Measurements from ENCODE around the gene SIM2.
"Not testable (repeated sequence)": the region's sequence is repeated elsewhere in the genome, so short reads cannot be mapped to it uniquely, and the experiment has no call there.

Gene SIM2, protein sequence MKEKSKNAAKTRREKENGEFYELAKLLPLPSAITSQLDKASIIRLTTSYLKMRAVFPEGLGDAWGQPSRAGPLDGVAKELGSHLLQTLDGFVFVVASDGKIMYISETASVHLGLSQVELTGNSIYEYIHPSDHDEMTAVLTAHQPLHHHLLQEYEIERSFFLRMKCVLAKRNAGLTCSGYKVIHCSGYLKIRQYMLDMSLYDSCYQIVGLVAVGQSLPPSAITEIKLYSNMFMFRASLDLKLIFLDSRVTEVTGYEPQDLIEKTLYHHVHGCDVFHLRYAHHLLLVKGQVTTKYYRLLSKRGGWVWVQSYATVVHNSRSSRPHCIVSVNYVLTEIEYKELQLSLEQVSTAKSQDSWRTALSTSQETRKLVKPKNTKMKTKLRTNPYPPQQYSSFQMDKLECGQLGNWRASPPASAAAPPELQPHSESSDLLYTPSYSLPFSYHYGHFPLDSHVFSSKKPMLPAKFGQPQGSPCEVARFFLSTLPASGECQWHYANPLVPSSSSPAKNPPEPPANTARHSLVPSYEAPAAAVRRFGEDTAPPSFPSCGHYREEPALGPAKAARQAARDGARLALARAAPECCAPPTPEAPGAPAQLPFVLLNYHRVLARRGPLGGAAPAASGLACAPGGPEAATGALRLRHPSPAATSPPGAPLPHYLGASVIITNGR

GRCh38 chr21:36698981-36699545 is at the start of gene SIM2:
SIM2 (plus strand) TSS chr21:36699115; CDS start chr21:36699747, 632 bp downstream.
- no peak for DNase-seq (ENCODE audit: low spot score)

DNA sequence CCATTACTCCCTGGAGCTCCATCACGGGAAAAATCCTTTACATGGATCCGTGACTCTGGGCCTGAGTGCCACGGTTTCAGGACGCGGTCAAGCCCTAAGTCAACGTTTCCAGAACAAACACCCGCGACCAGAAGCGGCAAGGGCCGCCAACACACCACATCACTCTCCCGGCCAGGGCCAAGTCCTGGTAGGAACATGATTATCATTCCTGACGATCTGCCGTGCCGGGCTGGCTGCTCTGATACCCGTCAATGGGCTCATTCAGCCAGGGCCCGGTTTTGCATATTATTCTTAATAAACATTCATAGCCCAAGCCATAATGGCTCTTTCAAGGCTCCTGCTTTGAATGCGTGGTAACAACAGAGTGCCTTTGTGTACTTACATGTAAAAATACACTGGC is 44.6 kb upstream of the SIM2 start:
- DNase-seq (ENCODE audit: low spot score) = no peak

- DNase-seq (ENCODE audit: low spot score) = no peak
Observed at GRCh38 chr21:36654796-36655325, 44.1 kb upstream of the SIM2 start.

DNA sequence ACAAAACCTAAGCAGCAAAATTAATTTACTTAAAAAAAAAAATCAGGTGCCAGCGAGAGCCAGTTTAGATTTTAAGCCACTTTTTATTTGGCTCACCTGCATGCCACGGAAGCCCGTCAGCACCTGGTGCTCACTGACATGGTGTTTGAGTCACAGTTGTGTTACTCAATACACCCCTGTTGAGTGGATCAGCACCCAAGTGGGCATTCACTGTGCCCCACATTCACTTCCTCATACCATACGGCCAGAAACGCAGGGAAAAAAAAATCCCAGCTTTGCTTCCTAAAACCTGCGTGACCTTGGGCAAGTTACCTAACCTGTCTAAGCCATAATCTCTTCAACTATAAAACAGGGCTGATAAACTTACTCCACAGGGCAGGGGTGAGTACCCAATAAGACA is 42.8 kb upstream of the SIM2 start:
- no peak for DNase-seq (ENCODE audit: low spot score)

GRCh38 chr21:36657290-36657689 is 41.6 kb upstream of the SIM2 start:
- DNase-seq (ENCODE audit: low spot score) = not testable (repeated sequence)

DNA sequence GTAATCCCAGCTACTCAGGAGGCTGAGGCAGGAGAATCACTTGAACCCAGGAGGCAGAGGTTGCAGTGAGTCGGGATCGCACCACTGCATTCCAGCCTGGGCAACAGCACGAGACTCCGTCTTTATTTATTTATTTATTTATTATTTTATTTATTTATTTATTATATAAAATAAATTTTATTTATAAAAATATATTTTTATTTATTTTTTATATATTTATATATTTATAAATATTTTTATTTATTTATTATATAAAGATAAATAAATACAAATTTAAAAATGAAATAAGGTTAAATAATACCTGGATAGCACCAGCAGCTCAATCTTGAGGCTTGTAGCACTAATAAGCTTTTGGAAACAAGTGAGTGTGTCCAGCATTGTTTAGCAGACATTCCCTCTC is 40.9 kb upstream of the SIM2 start:
- no peak for DNase-seq (ENCODE audit: low spot score)

DNA sequence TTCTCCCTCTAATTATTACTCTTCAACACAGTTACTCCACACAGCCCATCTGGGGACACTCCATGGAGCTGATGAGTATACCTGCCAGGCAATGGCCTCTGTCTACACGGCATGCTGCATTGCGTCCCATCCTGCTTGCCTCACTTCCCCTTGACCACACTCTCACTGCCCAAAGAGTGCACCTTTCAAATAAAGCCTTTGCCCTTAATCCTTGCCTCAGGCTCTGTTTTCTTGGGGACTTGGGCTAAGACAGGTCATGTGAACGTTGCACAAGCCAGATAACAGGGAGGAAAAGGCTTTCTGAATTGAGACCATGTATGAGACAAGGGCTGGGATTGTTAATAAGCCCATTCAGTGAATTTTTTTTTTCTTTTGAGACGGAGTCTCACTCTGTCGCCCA is 40.0 kb upstream of the SIM2 start:
- DNase-seq (ENCODE audit: low spot score) = no peak

GRCh38 chr21:36661511-36662309 is 37.2 kb upstream of the SIM2 start:
- DNase-seq (ENCODE audit: low spot score) = peak; percentile 40

- DNase-seq (ENCODE audit: low spot score) = no peak
Observed at GRCh38 chr21:36663033-36663855, 35.7 kb upstream of the SIM2 start.

DNA sequence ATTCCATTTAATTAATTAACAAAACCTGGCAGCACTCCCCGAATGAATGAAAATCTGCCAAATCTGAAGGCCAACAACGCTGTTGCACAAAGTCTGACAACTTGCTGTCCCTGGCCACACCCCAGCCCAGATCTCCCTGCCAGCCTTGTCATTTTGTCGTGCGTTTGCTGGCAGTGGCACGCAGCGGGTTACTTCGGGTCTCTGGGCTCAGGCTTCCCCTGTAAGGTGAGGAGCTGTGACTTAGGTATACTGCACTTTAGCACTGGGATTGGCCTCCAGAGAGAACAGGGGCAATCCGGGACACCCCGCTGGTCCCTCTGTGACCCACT is 34.3 kb upstream of the SIM2 start:
- DNase-seq (ENCODE audit: low spot score) = no peak

DNA sequence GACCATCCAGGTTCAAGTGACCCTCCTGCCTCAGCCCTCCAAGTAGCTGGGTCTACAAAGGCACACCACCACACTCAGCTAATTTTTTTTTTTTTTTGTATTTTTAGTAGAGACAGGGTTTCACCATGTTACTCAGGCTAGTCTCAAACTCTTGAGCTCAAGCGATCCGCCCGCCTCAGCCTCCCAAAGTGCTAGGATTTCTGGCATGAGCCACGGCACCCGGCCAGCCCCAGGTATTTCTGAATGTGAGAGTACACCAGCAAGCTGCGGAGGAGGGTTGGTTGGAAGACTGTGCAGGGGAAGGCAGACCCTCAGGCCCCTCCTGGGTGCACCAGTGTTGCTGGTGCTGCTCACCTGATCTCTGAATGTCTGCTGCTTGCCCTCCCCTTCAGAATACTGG is 33.1 kb upstream of the SIM2 start:
- DNase-seq (ENCODE audit: low spot score) = no peak

DNA sequence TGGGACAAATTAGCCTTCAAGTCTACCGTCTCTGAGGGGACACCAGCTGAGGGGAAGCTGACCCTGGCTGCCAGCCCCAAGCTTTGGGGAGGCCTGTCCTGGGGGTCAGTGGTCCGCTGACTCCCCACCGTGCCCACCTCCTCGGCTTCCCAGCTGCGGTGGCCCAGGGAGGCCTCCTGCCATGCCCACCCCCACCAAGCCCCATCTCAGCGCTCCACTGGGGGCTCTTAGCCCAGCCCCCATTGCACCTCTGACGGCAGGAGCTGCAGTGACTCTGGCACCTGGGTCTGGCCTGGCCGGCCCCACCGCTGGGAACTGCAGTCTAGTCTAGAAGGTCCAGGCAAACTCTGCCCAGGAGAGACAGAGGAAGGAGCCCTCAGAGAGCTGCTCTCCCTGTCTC is 30.2 kb upstream of the SIM2 start:
- no peak for DNase-seq (ENCODE audit: low spot score)

DNA sequence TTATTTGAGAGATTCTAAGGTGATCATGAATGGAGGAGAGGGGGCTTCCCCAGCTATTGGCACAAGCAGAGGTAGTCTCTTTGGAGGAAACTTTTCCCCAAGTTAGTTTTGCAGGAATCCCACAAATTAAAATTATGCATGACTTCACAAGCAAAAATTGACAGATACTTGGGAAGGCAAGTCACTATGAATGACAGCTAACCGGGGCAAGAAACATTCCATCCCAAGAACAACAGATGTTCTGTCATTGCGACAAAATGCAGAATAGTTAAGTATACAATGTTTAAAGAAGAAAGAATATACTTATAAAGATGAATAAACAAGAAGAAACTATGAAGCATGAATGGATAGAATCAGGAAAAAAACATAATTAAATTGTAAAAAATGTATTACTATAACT is 27.1 kb upstream of the SIM2 start:
- no peak for DNase-seq (ENCODE audit: low spot score)

DNA sequence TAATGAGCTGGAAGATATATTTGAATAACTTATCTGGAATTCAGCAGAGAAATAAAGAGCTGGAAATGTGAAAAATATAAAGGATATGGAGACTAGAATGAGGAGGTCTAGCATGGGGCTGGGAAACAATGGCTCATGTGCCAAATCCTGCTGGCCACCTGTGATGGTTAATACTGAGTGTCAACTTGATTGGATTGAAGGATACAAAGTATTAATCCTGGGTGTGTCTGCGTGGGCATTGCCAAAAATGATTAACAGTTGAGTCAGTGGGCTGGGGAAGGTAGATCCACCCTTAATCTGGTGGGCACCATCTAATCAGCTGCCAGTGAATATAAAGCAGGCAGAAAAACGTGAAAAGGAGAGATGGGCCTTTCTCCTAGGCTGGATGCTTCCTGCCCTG is 26.6 kb upstream of the SIM2 start:
- not testable (repeated sequence) for DNase-seq (ENCODE audit: low spot score)

DNA sequence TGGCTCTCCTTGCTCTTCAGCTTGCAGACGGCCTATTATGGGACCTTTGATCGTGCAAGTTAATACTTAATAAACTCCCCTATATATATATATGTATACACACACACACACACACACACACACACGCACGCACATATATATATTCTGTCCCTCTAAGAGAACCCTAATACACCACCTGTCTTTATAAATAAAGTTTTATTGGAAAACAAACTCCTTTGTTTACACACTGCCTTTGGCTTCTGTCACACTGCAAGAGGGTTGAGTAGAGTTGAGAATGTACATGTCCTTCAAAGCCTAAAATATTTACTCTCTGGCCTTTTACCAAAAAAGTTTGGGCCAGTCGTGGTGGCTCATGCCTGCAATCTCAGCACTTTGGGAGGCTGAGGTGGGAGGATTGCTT is 26.2 kb upstream of the SIM2 start:
- DNase-seq (ENCODE audit: low spot score) = no peak

GRCh38 chr21:36676039-36676950 is 22.6 kb upstream of the SIM2 start:
- DNase-seq (ENCODE audit: low spot score) = no peak

DNA sequence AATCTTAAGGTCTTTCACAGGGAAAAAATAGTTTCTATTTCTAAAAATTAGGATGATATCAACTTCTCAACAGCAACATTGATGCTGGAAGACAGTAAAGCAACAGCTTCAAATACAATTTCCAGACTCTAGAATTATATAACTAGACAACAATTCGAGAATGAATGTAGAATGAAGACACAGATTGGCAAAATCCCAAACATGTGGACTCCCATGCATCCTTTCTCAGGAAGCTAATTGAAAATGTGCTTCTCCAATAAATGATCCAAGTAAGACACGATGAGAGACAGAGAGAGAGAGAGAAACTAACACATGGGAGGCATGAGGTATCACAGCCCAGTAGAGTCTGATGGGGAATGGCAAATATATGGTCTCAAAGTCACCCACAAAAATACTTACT is 21.5 kb upstream of the SIM2 start:
- DNase-seq (ENCODE audit: low spot score) = no peak

DNA sequence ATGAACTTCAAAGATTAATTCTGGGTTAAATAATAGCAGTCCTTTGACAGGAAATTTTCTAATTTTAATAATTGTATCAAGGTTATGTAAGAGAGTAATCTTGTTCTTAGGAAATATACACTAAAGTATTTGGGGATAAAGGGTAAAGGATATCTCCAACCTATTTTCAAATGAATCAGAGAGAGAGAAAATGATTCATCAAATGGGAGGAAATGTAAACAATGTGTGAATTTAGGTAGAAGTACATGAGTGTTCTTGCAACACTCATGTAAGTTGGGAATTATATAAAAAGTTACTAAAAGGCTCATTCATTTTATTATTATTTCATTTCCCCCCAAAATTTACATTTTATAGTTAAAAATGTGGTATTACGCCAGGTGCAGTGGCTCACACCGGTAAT is 20.4 kb upstream of the SIM2 start:
- DNase-seq (ENCODE audit: low spot score) = no peak

GRCh38 chr21:36681117-36681631 is 17.7 kb upstream of the SIM2 start:
- DNase-seq (ENCODE audit: low spot score) = no peak

Measured in HuH-7 (cell line).